Measurements from ENCODE around the gene STX5. TPM values are rescaled to one million over a fixed set of nuclear protein-coding genes. Genes with fewer than 3 reads are reported as not detected.

Gene STX5, protein sequence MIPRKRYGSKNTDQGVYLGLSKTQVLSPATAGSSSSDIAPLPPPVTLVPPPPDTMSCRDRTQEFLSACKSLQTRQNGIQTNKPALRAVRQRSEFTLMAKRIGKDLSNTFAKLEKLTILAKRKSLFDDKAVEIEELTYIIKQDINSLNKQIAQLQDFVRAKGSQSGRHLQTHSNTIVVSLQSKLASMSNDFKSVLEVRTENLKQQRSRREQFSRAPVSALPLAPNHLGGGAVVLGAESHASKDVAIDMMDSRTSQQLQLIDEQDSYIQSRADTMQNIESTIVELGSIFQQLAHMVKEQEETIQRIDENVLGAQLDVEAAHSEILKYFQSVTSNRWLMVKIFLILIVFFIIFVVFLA
- 10 to 100 TPM; 15.2 to 24.7 TPM for total RNA-seq

DNA sequence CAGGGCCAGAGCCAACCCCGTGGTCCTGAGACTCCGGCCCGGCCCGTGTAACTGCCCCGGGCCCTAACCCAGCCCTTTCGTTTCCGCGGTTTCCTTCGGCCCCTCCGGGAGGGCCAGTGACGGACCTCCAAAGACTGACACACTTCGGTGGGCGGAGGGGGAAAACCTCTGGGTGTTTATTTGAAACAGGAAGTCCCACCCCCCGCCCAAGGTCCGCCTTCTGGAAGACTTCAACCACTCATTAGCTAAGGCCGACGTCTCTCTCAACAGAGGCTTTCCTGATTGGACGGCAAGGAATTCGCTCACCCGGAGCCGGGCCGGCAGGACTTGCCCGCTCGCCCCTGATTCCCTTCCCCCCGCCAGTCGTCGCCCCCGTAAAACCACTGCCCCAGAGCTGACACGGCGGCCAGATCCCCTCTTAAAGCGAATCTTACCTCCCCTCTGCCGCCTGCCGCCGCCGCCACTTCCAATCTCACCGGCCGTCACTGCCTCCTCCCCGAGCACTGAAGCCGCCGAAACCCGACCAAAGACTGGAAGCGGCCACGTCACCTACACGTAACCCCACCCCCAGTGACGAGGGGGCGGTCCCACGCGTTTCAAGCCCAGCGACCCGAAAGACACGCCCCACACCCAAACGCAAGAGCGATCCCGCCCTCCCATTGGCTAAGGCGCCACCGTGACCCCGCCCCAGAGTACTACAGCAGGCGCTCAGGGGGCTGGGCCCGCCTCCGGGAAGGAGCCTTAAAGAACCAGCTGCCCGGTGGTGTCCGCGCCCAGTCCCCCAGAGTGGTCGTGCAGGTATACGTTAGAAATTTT lies at the start of gene STX5:
STX5 (minus strand) TSS at position 532 of the 816 bp plus-strand sequence. CDS start 808 bp downstream, outside the sequence.
- peaks cover 37% of the 10 kb centered on the region for H3K36me3 ChIP-seq
- DNase-seq (ENCODE audit: low spot score), result peak; percentile 100
- no peaks in the 10 kb centered on the region for H3K27me3 ChIP-seq
- H3K9me3 ChIP-seq, result no peaks in the 10 kb centered on the region
- peak within 1 kb of the TSS; percentile 92 to 93 for H3K4me3 ChIP-seq
- H3K27ac ChIP-seq, result peak within 1 kb of the TSS; percentile 96 to 98
- TF ChIP-seq, protein P1, sequence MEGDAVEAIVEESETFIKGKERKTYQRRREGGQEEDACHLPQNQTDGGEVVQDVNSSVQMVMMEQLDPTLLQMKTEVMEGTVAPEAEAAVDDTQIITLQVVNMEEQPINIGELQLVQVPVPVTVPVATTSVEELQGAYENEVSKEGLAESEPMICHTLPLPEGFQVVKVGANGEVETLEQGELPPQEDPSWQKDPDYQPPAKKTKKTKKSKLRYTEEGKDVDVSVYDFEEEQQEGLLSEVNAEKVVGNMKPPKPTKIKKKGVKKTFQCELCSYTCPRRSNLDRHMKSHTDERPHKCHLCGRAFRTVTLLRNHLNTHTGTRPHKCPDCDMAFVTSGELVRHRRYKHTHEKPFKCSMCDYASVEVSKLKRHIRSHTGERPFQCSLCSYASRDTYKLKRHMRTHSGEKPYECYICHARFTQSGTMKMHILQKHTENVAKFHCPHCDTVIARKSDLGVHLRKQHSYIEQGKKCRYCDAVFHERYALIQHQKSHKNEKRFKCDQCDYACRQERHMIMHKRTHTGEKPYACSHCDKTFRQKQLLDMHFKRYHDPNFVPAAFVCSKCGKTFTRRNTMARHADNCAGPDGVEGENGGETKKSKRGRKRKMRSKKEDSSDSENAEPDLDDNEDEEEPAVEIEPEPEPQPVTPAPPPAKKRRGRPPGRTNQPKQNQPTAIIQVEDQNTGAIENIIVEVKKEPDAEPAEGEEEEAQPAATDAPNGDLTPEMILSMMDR (IDR thresholded peaks at IDR 0.05), result no peak
- H3K4me1 ChIP-seq, result peaks cover 0 to 40% of the 10 kb centered on the region in 2 donors

DNA sequence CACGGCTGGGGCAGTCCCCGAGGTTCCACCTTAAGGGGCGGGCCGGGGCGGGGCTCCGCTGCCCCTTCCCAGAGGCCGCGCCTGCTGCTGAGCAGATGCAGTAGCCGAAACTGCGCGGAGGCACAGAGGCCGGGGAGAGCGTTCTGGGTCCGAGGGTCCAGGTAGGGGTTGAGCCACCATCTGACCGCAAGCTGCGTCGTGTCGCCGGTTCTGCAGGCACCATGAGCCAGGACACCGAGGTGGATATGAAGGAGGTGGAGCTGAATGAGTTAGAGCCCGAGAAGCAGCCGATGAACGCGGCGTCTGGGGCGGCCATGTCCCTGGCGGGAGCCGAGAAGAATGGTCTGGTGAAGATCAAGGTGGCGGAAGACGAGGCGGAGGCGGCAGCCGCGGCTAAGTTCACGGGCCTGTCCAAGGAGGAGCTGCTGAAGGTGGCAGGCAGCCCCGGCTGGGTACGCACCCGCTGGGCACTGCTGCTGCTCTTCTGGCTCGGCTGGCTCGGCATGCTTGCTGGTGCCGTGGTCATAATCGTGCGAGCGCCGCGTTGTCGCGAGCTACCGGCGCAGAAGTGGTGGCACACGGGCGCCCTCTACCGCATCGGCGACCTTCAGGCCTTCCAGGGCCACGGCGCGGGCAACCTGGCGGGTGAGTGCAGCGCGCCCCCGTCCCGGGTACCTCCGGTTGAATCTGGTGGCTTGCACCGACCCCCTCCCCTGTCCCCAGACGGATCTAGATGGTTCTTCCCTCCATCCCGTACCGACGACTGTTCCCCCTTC lies 49.1 kb upstream of the STX5 start, which contains the start of gene SLC3A2:
SLC3A2 (plus strand) TSS at position 94 of the 776 bp plus-strand sequence; CDS start at position 222, 128 bp downstream.
- Histone ChIP-seq H3K4me1 (peaks cover 2 to 46% of the 10 kb centered on the region in 2 donors), H3K27me3 (no peaks in the 10 kb centered on the region), H3K9me3 (no peaks in the 10 kb centered on the region), H3K4me3 (peak within 1 kb of the TSS; percentile 73 to 97), H3K27ac (peak within 1 kb of the TSS; percentile 98 to 100), H3K36me3 (peaks cover 37% of the 10 kb centered on the region)
- DNase-seq (ENCODE audit: low spot score), result peak; percentile 89
- TF ChIP-seq, protein P1 (IDR thresholded peaks at IDR 0.05), result peak; percentile 72 to 93

DNA sequence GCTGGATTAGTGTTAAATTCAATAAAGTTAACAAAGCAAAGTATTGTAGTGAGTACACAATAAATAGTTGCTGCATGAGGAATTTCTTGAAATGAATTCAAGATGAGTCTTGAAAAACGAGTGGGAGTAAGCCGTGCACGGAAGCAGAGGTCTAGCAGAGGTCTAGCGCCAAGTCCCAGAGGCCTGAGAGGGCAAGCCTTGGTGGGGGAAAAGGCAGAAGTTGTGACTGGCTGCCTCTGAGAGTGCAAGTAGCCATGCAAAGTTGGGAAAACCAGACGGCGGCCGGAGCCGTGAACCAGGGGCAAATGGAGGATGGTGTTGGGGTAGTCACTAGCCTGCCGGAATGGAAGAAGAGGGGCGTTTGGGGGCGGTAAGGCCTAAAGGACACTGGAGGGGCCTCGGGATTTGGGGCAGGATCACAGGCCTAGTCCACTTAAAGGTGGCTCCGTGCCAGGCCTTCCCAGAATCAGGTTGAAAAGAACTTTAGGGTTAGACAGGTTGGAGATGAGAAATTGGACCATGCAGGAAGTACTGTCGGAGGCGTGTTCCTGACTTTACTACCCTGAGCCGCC lies 48.5 kb upstream of the STX5 start:
- DNase-seq (ENCODE audit: low spot score), result no peak
- peaks cover 30% of the 10 kb centered on the region for H3K36me3 ChIP-seq
- no peaks in the 10 kb centered on the region for H3K9me3 ChIP-seq
- H3K27me3 ChIP-seq, result no peaks in the 10 kb centered on the region
- H3K4me1 ChIP-seq, result peaks cover 2 to 46% of the 10 kb centered on the region in 2 donors
- peak overlapping the region; percentile 98 to 100 for H3K27ac ChIP-seq
- TF ChIP-seq, protein P1 (IDR thresholded peaks at IDR 0.05), result no peak
- H3K4me3 ChIP-seq, result peak overlapping the region; percentile 73 to 97

DNA sequence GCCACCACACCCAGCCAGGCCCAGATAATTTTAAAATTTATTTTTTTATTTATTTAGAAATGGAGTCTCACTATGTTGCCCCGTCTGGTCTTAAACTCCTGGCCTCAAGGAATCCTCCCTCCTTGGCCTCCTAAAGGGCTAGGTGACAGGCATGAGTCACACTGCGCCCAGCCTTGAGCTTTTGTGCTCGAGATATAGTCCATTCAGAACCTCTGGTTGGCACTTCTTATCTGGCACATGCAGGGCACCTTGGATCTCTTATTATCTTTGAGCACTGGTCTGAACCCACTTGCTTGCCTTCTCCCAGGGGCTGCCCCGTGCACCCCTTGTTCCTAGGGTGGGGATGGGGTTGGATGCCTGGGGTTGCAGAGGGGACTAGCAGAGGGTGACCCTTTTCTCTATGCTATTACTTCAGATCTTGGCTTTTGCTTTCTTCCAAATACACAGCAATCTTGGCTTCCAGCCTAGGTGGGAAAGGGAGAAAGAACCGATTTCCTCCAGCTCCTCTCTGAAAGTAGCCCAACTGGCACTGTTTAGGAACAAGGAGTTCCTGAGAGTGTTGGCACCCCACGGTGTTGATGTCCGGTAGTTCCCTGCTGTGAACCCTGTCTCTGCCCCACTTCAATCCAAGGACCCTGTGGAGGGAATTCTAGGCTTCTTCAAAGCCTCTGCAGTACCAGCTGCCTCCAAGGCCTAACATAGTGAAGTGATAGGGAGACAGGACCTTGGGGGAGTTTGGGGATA lies 47.6 kb upstream of the STX5 start:
- DNase-seq (ENCODE audit: low spot score), result peak; percentile 62
- H3K27me3 ChIP-seq, result no peaks in the 10 kb centered on the region
- TF ChIP-seq, protein P1 (IDR thresholded peaks at IDR 0.05), result no peak
- H3K4me1 ChIP-seq, result peaks cover 2 to 46% of the 10 kb centered on the region in 2 donors
- no peaks in the 10 kb centered on the region for H3K9me3 ChIP-seq
- H3K36me3 ChIP-seq, result peaks cover 21% of the 10 kb centered on the region
- peak overlapping the region in 1 of 2 donors; percentile 97 for H3K4me3 ChIP-seq
- H3K27ac ChIP-seq, result peak overlapping the region; percentile 98 to 100
